HCT116 (cell line): ENCODE measurements around the gene NTMT2.

Experiments
- CTCF ChIP-seq, 3 experiments: fragments of 200-600 bp in 1 of 3; sonication (generic) in 1 of 3; IDR thresholded peaks in 2 of 3; conservative IDR thresholded peaks in 1 of 3; 2 replicates each; pipeline ENCODE4 v1.5.1; 2012 to 2017; ENCODE audit warnings: low read depth in 2 of 3, low read length in 2 of 3, antibody characterized with exemption in 1 of 3, borderline replicate concordance in 1 of 3, control low read depth in 1 of 3, mild to moderate bottlenecking in 1 of 3, mixed read lengths in 1 of 3, mixed run types in 1 of 3, moderate library complexity in 1 of 3; ENCODE audit not compliant: insufficient read depth in 1 of 3
- EZH2 ChIP-seq: fragments of 200-600 bp; sonication (generic); IDR thresholded peaks from 2 replicates; pipeline ENCODE4 v1.6.1; 2017; ENCODE audit warnings: antibody characterized with exemption, mixed run types
- FOSL1 ChIP-seq: IDR thresholded peaks from 2 replicates; pipeline ENCODE4 v1.6.1; 2012; ENCODE audit warnings: low read depth
- POLR2A ChIP-seq: IDR thresholded peaks from 2 replicates; pipeline ENCODE4 v1.7.0; 2011; ENCODE audit warnings: borderline replicate concordance; ENCODE audit not compliant: insufficient read depth, insufficient read length; ENCODE audit errors: extremely low read depth
- SIN3A ChIP-seq: IDR thresholded peaks from 2 replicates; pipeline ENCODE4 v1.6.1; 2012; ENCODE audit warnings: low read depth
- SP1 ChIP-seq: IDR thresholded peaks from 2 replicates; pipeline ENCODE4 v1.6.1; 2012; ENCODE audit warnings: low read depth
- TF ChIP-seq, protein P1 (sequence below): IDR thresholded peaks from 2 replicates; pipeline ENCODE4 v1.6.1; 2012

DNA sequence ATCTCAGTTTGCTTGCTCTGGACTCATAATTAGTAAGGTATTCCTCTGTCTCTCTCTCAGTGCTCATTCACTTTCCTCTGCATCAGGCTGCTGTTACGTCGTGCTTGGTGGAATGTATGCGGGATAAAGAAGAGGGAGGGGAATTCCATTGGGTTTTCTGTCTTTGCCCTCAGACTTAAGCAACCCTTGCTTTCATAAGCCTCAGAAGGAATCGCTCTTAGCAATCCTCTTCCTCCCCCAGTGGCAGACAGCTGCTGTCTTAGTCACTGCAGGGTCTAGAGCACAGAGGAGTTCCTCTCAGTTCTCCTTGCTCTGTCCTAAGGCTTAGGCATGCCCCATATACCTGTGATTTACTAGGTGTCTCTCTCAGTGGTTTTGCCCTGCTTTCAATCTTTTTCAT lies 19.1 kb upstream of the NTMT2 start:
- TF ChIP-seq CTCF (IDR thresholded peaks at IDR 0.05 in 2 of 3, conservative IDR thresholded peaks at IDR 0.05 in 1 of 3; ENCODE audit: borderline replicate concordance in 1 of 3, insufficient read depth in 1 of 3, low read depth in 2 of 3, low read length in 2 of 3) = no peak
- no peak for TF ChIP-seq FOSL1
- TF ChIP-seq SP1 = no peak
- TF ChIP-seq, protein P1, sequence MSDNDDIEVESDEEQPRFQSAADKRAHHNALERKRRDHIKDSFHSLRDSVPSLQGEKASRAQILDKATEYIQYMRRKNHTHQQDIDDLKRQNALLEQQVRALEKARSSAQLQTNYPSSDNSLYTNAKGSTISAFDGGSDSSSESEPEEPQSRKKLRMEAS = no peak
- no peak for TF ChIP-seq POLR2A
- TF ChIP-seq EZH2 = no peak
- no peak for TF ChIP-seq SIN3A
